SU-DHL-6 (cell line): ENCODE results near the gene MPZL1.

Experiments used
- H2AFZ ChIP-seq: fragments of 200-600 bp; sonication (generic); 2 replicates; pipeline ENCODE4 v1.6.1; 2014; ENCODE audit warnings: low read depth, mild to moderate bottlenecking, moderate library complexity, mixed read lengths, antibody characterized with exemption, low read length; ENCODE audit not compliant: severe bottlenecking
- H3F3A ChIP-seq: fragments of 200-600 bp; shearing (Covaris generic); 2 replicates; pipeline ENCODE4 v1.6.0; 2016; ENCODE audit warnings: antibody characterized with exemption, mild to moderate bottlenecking; ENCODE audit not compliant: insufficient read depth
- H3K27ac ChIP-seq: fragments of 200-600 bp; sonication (generic); 2 replicates; pipeline ENCODE4 v1.5.1; 2016; ENCODE audit warnings: low read depth, mild to moderate bottlenecking, low read length, moderate library complexity, mixed read lengths
- H3K27me3 ChIP-seq: fragments of 200-600 bp; sonication (generic), shearing (Covaris generic); 2 replicates; pipeline ENCODE4 v1.6.0; 2014; ENCODE audit warnings: mild to moderate bottlenecking, low read length
- H3K36me3 ChIP-seq: fragments of 200-600 bp; sonication (generic); 2 replicates; pipeline ENCODE4 v1.6.1; 2014; ENCODE audit warnings: mild to moderate bottlenecking, low read length, mixed read lengths
- H3K4me2 ChIP-seq: fragments of 300-600, 200-600 bp; shearing (Covaris generic), sonication (generic); 2 replicates; pipeline ENCODE4 v1.6.0; 2014; ENCODE audit warnings: low read length, low read depth, mild to moderate bottlenecking; ENCODE audit not compliant: poor library complexity, severe bottlenecking
- H3K4me3 ChIP-seq: fragments of 200-600 bp; sonication (generic); 2 replicates; pipeline ENCODE4 v1.5.1; 2014; ENCODE audit warnings: antibody characterized with exemption, low read length, mild to moderate bottlenecking, mixed read lengths; ENCODE audit not compliant: insufficient read depth, poor library complexity, severe bottlenecking
- H3K79me2 ChIP-seq: fragments of 200-600 bp; sonication (generic); 2 replicates; pipeline ENCODE4 v1.6.1; 2014; ENCODE audit warnings: mild to moderate bottlenecking, low read length, moderate library complexity; ENCODE audit not compliant: insufficient read depth
- H3K9ac ChIP-seq: fragments of 200-600 bp; sonication (generic); 2 replicates; pipeline ENCODE4 v1.7.0; 2014; ENCODE audit warnings: mild to moderate bottlenecking, low read length
- H3K9me2 ChIP-seq: fragments of 200-600 bp; sonication (generic); replicated peaks from 2 replicates; pipeline ENCODE4 v1.6.1; 2014; ENCODE audit warnings: low read length; ENCODE audit not compliant: insufficient read depth
- H3K9me3 ChIP-seq: fragments of 200-600 bp; sonication (generic); 2 replicates; pipeline ENCODE4 v1.6.1; 2014; ENCODE audit warnings: low read length, mixed read lengths; ENCODE audit not compliant: insufficient read depth
- H4K20me1 ChIP-seq: fragments of 200-600 bp; sonication (generic); 2 replicates; pipeline ENCODE4 v1.6.1; 2014; ENCODE audit warnings: low read depth, mild to moderate bottlenecking, antibody characterized with exemption, low read length, moderate library complexity, mixed read lengths
- CTCF ChIP-seq: fragments of 200-600 bp; sonication (generic); IDR thresholded peaks from one replicate; pipeline ENCODE4 v1.5.1; 2017; ENCODE audit warnings: antibody characterized with exemption, mild to moderate bottlenecking, low read length, moderate library complexity; ENCODE audit not compliant: insufficient read depth, poor library complexity, severe bottlenecking
- EZH2phosphoT487 ChIP-seq: fragments of 200-600 bp; sonication (generic), shearing (Covaris generic); conservative IDR thresholded peaks from 2 replicates; pipeline ENCODE4 v1.6.1; 2018; ENCODE audit warnings: mild to moderate bottlenecking, antibody characterized with exemption, low read length, moderate library complexity, mixed read lengths

MPZL1 gene

DNA sequence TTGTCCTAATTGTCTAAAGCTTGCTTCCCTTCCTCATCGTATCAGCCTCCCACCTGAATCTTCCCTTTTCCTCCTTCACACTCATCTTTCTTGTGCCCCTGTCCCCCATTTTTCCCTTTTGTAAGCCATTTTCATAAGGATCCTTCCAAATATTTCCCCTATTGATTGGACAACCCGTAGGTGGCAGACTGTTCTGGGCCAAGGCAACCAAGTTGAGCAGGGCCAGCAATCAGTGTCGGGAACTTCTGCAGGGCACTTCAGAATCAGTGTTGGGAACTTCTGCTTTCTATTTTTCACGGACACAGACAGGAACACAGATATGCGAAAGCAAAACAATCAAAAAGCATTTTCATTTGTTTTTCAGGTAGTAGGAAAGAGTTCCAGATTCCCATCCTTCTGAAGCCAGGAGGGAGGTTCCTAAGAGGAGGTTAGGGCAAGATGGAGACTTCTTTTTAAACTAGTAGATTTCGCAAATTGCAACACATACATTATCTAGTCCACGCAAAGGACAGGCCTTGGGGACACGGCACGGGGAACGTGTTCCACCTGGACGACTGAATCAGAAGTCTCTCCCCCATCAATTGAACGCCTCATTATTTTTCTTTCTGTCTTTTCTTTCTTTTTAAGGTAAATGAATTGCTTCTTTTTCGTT, 691 bp upstream of the MPZL1 start:
- H3K4me2 ChIP-seq = peak overlapping the region; percentile 88
- H3K27ac ChIP-seq = no peak overlapping the region
- TF ChIP-seq CTCF = no peak
- TF ChIP-seq EZH2phosphoT487 = no peak

GRCh38 chr1:167722152-167722869, 529 bp downstream of the MPZL1 start:
- TF ChIP-seq EZH2phosphoT487 (no peak), CTCF (no peak)
- no peaks in the 10 kb centered on the region for H3K27me3 ChIP-seq
- H3K4me2 ChIP-seq = peak overlapping the region; percentile 88
- H3K9me2 ChIP-seq = no peaks in the 10 kb centered on the region
- no peaks in the 10 kb centered on the region for H3K9me3 ChIP-seq
- H3K79me2 ChIP-seq = no peaks in the 10 kb centered on the region
- no peaks in the 10 kb centered on the region for H4K20me1 ChIP-seq
- H2AFZ ChIP-seq = peak overlapping the region; percentile 96
- H3K27ac ChIP-seq = no peak overlapping the region
- H3K36me3 ChIP-seq = no peaks in the 10 kb centered on the region
- peak overlapping the region; percentile 78 for H3K9ac ChIP-seq
- 0 out of 2 replicates have a peak, but pooled peaks cover 2% of the 10 kb centered on the region for H3F3A ChIP-seq
- H3K4me3 ChIP-seq = peak overlapping the region; percentile 82

More for the DNA sequence above, 691 bp upstream of the MPZL1 start:
- Histone ChIP-seq H2AFZ (peak overlapping the region; percentile 96), H3K79me2 (no peaks in the 10 kb centered on the region), H3K4me3 (peak overlapping the region; percentile 82), H3K36me3 (no peaks in the 10 kb centered on the region), H3K9ac (peak overlapping the region; percentile 78), H3F3A (0 out of 2 replicates have a peak, but pooled peaks cover 7% of the 10 kb centered on the region), H3K27me3 (no peaks in the 10 kb centered on the region), H3K9me3 (no peaks in the 10 kb centered on the region), H3K9me2 (no peaks in the 10 kb centered on the region), H4K20me1 (no peaks in the 10 kb centered on the region)

GRCh38 chr1:167722870-167723251, 1.1 kb downstream of the MPZL1 start:
- Histone ChIP-seq H3K4me3 (peak overlapping the region; percentile 82), H3K79me2 (no peaks in the 10 kb centered on the region), H2AFZ (no peak overlapping the region), H3K9me3 (no peaks in the 10 kb centered on the region), H3F3A (no peaks in the 10 kb centered on the region), H3K27me3 (no peaks in the 10 kb centered on the region), H3K27ac (no peak overlapping the region), H3K9ac (peak overlapping the region; percentile 78), H4K20me1 (no peaks in the 10 kb centered on the region), H3K4me2 (peak overlapping the region; percentile 88), H3K36me3 (no peaks in the 10 kb centered on the region), H3K9me2 (no peaks in the 10 kb centered on the region)
- TF ChIP-seq EZH2phosphoT487 (no peak), CTCF (no peak)
